Large intestine (tissue), 3 donors: ENCODE data around the gene ATP5MC2. TPM values are rescaled to one million over a fixed set of nuclear protein-coding genes. Genes with fewer than 3 reads are reported as not detected.

Source experiments
- DNase-seq, 2 donors: peaks; one replicate each; pipeline versions ENCODE4 v3.0.0 to v3.0.0-alpha.2; 2013
- H3K27ac ChIP-seq: one replicate; pipeline ENCODE4 v1.5.1; 2013; ENCODE audit warnings: low read length
- H3K27me3 ChIP-seq: 2 replicates; pipeline ENCODE4 v1.6.1; 2013; ENCODE audit warnings: low read length; ENCODE audit not compliant: control insufficient read depth, insufficient read depth
- H3K36me3 ChIP-seq: 2 replicates; pipeline ENCODE4 v1.6.1; 2013; ENCODE audit warnings: low read length; ENCODE audit not compliant: control insufficient read depth, insufficient read depth
- H3K4me1 ChIP-seq: one replicate; pipeline ENCODE4 v1.6.1; 2013; ENCODE audit warnings: low read length; ENCODE audit not compliant: control insufficient read depth, insufficient read depth
- H3K4me3 ChIP-seq: one replicate; pipeline ENCODE4 v1.5.1; 2013; ENCODE audit warnings: low read length
- H3K9me3 ChIP-seq: one replicate; pipeline ENCODE4 v1.6.1; 2013; ENCODE audit warnings: mild to moderate bottlenecking, low read depth, low read length, moderate library complexity; ENCODE audit not compliant: control insufficient read depth
- WGBS: methylation state at CpG from one replicate; pipeline ENCODE4 v1.1.5; 2013; ENCODE audit warnings: low lambda C conversion rate; ENCODE audit not compliant: insufficient coverage; 5-methylcytosine and 5-hydroxymethylcytosine counted together
- polyA plus RNA-seq: library from polyadenylated mRNA; unstranded; fragments of 120-200 nt; gene quantifications from one replicate; pipeline ENCODE4 v1.2.1, GENCODE V29; 2013

The ATP5MC2 gene
- polyA plus RNA-seq, 1 donor: 588 TPM

- H3K27me3 ChIP-seq: peaks cover 6% of the 10 kb centered on the region
- no peak overlapping the region for H3K27ac ChIP-seq
- H3K4me3 ChIP-seq: no peak overlapping the region
- no peak for DNase-seq
- WGBS: no CpG with 5 or more reads among the region's 8 CpGs
- H3K4me1 ChIP-seq: no peaks in the 10 kb centered on the region
- H3K9me3 ChIP-seq: no peaks in the 10 kb centered on the region
- H3K36me3 ChIP-seq: peaks cover 52% of the 10 kb centered on the region
These were observed 36.3 kb upstream of the ATP5MC2 start for GRCh38 chr12:53712059-53712643.

GRCh38 chr12:53710091-53710490, 34.2 kb upstream of the ATP5MC2 start:
- Histone ChIP-seq H3K4me1 (no peaks in the 10 kb centered on the region), H3K36me3 (peaks cover 36% of the 10 kb centered on the region), H3K4me3 (no peak overlapping the region), H3K27ac (no peak overlapping the region), H3K9me3 (no peaks in the 10 kb centered on the region), H3K27me3 (peaks cover 16% of the 10 kb centered on the region)
- DNase-seq: no peak
- 67% methylated on average over 1 of the region's 6 CpGs for WGBS

- Histone ChIP-seq H3K27ac (no peak overlapping the region), H3K36me3 (peaks cover 31% of the 10 kb centered on the region), H3K9me3 (no peaks in the 10 kb centered on the region), H3K27me3 (peaks cover 19% of the 10 kb centered on the region), H3K4me1 (no peaks in the 10 kb centered on the region), H3K4me3 (no peak overlapping the region)
- WGBS: no CpG with 5 or more reads among the region's 4 CpGs
- no peak for DNase-seq
These were observed 33.8 kb upstream of the ATP5MC2 start for GRCh38 chr12:53709671-53710070.

- Histone ChIP-seq H3K4me1 (no peaks in the 10 kb centered on the region), H3K9me3 (no peaks in the 10 kb centered on the region), H3K27ac (no peak overlapping the region), H3K27me3 (peaks cover 50% of the 10 kb centered on the region), H3K36me3 (no peaks in the 10 kb centered on the region), H3K4me3 (no peak overlapping the region)
- DNase-seq: no peak
- no CpG with 5 or more reads among the region's 1 CpG for WGBS
These were observed 30.2 kb upstream of the ATP5MC2 start for GRCh38 chr12:53706080-53706479.

GRCh38 chr12:53703756-53704155, 27.9 kb upstream of the ATP5MC2 start:
- Histone ChIP-seq H3K9me3 (no peaks in the 10 kb centered on the region), H3K27me3 (peaks cover 66% of the 10 kb centered on the region), H3K27ac (no peak overlapping the region), H3K4me3 (no peak overlapping the region), H3K4me1 (no peaks in the 10 kb centered on the region), H3K36me3 (no peaks in the 10 kb centered on the region)
- WGBS: 93% methylated on average over 2 of the region's 4 CpGs
- no peak for DNase-seq

- 14% methylated on average over 1 of the region's 8 CpGs for WGBS
- Histone ChIP-seq H3K27me3 (peaks cover 77% of the 10 kb centered on the region), H3K4me3 (no peak overlapping the region), H3K27ac (no peak overlapping the region), H3K36me3 (no peaks in the 10 kb centered on the region), H3K9me3 (no peaks in the 10 kb centered on the region), H3K4me1 (peaks cover 3% of the 10 kb centered on the region)
- DNase-seq: peak; percentile 45 to 53
These were observed 25.8 kb upstream of the ATP5MC2 start for GRCh38 chr12:53701518-53702264.

- 80% methylated on average over 1 of the region's 6 CpGs for WGBS
- peaks cover 83% of the 10 kb centered on the region for H3K27me3 ChIP-seq
These were observed 24.7 kb upstream of the ATP5MC2 start for GRCh38 chr12:53700567-53700966.

GRCh38 chr12:53699678-53700025, 23.8 kb upstream of the ATP5MC2 start:
- H3K9me3 ChIP-seq: no peaks in the 10 kb centered on the region
- H3K4me3 ChIP-seq: no peak overlapping the region
- peaks cover 19% of the 10 kb centered on the region for H3K4me1 ChIP-seq
- no peaks in the 10 kb centered on the region for H3K36me3 ChIP-seq
- WGBS: no CpG with 5 or more reads among the region's 5 CpGs
- no peak for DNase-seq
- H3K27me3 ChIP-seq: peaks cover 86% of the 10 kb centered on the region
- H3K27ac ChIP-seq: no peak overlapping the region

More at GRCh38 chr12:53700567-53700966, 24.7 kb upstream of the ATP5MC2 start:
- H3K4me3 ChIP-seq: no peak overlapping the region
- H3K27ac ChIP-seq: no peak overlapping the region
- no peaks in the 10 kb centered on the region for H3K36me3 ChIP-seq
- no peaks in the 10 kb centered on the region for H3K9me3 ChIP-seq
- H3K4me1 ChIP-seq: peaks cover 12% of the 10 kb centered on the region
- no peak for DNase-seq

GRCh38 chr12:53698948-53699677, 23.2 kb upstream of the ATP5MC2 start:
- Histone ChIP-seq H3K4me3 (no peak overlapping the region), H3K27me3 (peaks cover 86% of the 10 kb centered on the region), H3K9me3 (no peaks in the 10 kb centered on the region), H3K27ac (no peak overlapping the region), H3K36me3 (no peaks in the 10 kb centered on the region), H3K4me1 (peaks cover 20% of the 10 kb centered on the region)
- no peak for DNase-seq
- WGBS: 80% methylated on average over 1 of the region's 3 CpGs

GRCh38 chr12:53696655-53697331, 20.9 kb upstream of the ATP5MC2 start:
- H3K36me3 ChIP-seq: no peaks in the 10 kb centered on the region
- peak overlapping the region; percentile 27 for H3K4me3 ChIP-seq
- H3K27me3 ChIP-seq: peaks cover 87% of the 10 kb centered on the region
- peaks cover 20% of the 10 kb centered on the region for H3K4me1 ChIP-seq
- DNase-seq: no peak
- WGBS: 0% methylated on average over 1 of the region's 24 CpGs
- H3K27ac ChIP-seq: no peak overlapping the region
- no peaks in the 10 kb centered on the region for H3K9me3 ChIP-seq
